Stimulated activated CD8-positive, alpha-beta memory T cell treated with anti-CD3 and anti-CD28 coated beads, Interleukin-2, amount 100 ng/mL, for 48 hours (primary cell): ENCODE results near the gene ZSWIM4.
A peak's percentile ranks its signal among the peaks of the same experiment; 100 is the strongest.

ENCODE experiments used
- DNase-seq, 2 donors: peaks; one replicate each; pipeline ENCODE4 v3.0.0-alpha.2; 2020; ENCODE audit warnings: low read depth in 2 of 2

The ZSWIM4 gene

GRCh38 chr19:13812544-13812943 is 17.3 kb downstream of the ZSWIM4 start:
- no peak for DNase-seq

DNA sequence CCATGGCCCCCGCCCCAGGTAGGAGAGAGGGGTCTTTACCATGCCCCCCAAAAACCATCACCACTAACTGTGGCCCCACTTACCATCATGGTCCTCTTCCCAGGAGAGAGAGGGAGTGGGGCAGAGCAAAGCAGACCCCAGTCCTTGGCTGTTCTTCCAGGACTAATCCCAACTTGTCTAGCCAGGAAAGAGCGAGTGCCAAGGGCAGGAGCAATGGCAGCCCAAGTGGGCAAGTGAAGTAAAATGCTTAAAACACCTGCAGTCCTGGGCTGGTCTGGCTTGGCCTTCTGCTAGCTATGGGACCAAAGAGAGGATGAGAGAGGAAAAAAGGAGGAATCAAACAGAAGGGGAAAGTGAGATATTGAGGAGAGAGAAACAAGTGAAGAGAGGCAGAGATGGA is 17.9 kb downstream of the ZSWIM4 start:
- no peak for DNase-seq

DNA sequence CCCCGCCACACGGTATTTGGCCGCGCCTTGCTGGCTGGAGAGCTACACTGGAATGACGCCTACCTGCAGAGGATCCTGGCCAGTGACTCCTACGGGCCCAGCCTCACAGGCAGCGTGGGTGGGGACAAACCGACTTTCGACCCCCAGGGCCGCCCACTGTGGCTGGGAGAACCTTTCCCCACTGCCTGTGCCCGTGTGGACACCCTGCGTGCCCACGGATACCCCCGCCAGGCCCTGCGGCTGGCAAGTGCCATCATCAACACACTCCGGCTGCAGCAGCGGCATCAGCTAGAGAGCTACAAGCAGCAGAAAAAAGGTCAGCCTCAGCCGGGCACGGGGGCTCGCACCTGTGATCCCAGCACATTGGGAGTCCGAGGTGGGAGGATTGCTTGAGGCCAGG is 19.3 kb downstream of the ZSWIM4 start:
- no peak for DNase-seq

GRCh38 chr19:13817018-13817614 is 21.9 kb downstream of the ZSWIM4 start:
- DNase-seq: no peak

- DNase-seq: no peak
Measured at GRCh38 chr19:13817615-13818371, 22.6 kb downstream of the ZSWIM4 start.

GRCh38 chr19:13819238-13819637 is 24.0 kb downstream of the ZSWIM4 start:
- DNase-seq: no peak

- no peak for DNase-seq
Measured at GRCh38 chr19:13821292-13821691, 26.0 kb downstream of the ZSWIM4 start.

DNA sequence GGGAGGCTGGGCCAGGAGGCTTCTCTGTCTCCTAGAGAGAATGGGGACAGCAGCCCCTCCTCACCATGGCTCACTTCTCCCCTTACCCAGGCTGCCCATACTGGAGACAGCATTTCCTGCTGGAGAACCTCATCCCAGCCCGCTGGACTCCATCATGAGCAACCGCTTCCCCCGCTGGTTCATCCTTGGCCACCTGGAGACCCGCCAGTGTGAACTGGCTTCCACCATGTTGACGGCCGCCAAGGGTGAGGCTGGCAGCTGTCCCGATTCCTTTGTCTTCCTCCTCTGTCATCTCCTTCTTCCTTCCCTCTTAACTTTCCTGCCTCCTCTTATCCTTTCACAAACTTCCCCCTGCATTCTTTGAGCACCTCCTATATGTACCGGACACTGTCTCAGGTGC is 28.0 kb downstream of the ZSWIM4 start:
- no peak for DNase-seq

- DNase-seq: no peak
Measured at GRCh38 chr19:13823901-13824300, 28.7 kb downstream of the ZSWIM4 start.

DNA sequence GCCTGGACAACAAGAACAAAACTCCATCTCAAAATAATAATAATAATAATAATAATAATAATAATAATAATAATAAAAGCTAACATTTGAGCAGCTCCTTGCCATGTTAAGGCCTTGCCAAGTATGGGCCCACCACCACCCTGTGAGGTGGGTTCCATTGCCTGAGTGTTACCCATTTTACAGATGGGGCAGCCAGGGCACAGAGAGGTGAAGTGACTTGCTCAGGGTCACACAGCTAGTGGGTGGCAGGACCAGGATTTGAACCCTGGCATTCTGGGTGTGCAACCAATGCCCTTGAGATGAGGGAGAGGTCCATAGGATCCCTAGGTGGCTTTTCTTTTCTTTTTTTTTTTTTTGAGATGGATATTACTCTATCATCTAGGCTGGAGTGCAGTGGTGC is 29.5 kb downstream of the ZSWIM4 start:
- DNase-seq: no peak

DNA sequence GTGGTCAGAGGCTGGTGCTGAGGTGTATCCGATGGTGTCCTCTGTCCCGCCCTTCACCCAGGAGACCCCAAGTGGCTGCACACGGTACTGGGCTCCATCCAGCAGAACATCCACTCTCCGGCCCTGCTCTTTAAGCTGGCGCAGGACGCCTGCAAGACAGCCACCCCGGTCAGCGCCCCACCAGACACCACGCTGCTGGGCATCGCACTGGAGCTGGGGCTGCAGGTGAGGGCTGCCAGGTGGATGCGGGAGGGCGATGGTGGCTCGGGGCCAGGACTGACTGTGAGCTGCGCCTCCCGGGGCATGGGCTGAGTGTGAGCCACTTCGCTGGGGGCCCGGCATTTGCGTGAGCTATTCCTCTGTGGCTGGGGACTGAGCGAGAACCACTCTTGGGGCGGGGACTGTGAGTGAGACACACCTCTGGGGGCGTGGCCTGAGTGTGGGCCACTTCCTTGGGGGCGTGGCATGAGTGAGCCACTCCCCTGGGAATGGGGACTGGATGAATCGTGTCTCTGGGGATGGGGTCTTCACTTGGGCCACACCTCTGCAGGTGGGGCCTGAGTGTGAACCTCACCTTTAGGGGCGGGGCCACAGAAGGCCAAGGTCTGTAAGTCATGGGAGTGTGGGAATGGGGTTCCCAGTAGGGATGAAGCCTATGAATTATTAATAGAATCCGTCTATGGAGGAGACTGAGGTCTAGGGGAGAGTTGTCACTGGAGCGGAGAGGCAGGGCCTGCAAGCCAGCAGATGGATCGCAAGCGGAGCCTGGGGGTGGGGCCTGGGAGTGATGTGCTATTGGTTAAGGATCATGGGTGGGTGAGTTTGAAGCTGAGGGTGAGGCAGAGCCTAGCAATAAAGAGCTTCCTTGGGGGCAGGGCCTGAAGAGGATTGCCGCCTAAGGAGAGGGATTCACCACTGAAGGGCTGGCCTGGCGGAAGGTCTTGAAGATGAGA is 30.5 kb downstream of the ZSWIM4 start:
- no peak for DNase-seq

DNA sequence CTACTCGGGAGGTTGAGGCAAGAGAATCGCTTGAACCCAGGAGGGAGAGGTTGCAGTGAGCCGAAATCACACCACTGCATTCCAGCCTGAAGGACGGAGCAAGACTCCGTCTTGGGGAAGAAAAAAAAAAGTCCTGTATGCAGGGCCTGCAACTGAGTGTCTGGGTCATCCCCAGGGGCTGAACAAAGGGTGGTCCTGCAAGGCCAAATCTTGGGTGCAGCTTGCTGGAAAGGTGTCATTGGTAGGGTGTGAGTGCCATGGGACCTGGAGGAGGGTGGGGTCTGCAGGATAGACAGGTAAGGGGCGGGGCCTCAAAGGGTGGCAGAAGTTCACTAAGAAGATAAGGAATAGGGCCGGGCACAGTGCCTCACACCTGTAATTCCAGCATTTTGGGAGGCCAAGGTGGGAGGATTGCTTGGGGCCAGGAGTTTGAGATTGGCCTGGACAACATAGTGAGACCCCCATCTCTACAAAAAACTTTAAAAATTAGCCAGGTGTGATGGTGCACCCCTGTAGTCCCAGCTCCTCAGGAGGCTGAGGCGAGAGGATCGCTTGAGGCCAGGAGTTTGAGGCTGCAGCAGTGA is 31.5 kb downstream of the ZSWIM4 start:
- DNase-seq: no peak

- DNase-seq: no peak
Measured at GRCh38 chr19:13827656-13828055, 32.4 kb downstream of the ZSWIM4 start.

GRCh38 chr19:13830114-13830740 is 35.0 kb downstream of the ZSWIM4 start:
- no peak for DNase-seq

DNA sequence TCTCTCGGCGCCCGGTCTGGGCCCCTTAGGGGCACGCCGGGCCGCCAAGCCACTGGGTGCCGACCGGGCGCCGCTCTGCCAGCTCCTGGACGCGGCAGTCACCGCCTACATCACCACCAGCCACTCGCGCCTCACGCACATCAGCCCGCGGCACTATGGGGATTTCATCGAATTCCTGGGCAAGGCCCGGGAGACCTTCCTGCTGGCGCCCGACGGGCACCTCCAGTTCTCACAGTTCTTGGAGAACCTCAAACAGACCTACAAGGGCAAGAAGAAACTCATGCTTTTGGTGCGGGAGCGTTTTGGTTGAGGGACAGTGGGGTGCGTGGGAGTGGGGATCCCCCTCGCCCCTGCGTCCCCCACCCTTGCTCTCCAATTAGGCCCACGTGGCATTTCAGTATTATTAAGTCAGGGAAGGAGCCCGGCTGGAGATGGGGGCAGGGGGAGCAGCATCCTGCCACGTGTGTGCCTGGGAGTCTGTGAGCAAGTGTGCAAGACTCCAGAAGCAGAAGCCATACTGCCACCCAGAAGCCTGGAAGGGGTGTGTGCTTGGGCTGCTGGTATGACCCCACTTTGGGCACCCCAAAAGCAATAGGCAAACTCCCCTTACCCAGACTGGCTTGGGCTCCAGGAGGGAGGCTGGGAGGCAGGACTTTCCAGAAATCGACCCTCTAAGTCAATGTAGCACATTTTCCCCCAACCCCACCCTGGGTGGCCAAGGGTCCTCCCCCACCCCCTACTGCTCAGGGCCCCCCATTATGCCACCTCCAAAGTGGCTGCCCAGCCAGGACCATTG is 35.7 kb downstream of the ZSWIM4 start:
- no peak for DNase-seq

GRCh38 chr19:13831537-13832467 is 36.6 kb downstream of the ZSWIM4 start:
- no peak for DNase-seq

DNA sequence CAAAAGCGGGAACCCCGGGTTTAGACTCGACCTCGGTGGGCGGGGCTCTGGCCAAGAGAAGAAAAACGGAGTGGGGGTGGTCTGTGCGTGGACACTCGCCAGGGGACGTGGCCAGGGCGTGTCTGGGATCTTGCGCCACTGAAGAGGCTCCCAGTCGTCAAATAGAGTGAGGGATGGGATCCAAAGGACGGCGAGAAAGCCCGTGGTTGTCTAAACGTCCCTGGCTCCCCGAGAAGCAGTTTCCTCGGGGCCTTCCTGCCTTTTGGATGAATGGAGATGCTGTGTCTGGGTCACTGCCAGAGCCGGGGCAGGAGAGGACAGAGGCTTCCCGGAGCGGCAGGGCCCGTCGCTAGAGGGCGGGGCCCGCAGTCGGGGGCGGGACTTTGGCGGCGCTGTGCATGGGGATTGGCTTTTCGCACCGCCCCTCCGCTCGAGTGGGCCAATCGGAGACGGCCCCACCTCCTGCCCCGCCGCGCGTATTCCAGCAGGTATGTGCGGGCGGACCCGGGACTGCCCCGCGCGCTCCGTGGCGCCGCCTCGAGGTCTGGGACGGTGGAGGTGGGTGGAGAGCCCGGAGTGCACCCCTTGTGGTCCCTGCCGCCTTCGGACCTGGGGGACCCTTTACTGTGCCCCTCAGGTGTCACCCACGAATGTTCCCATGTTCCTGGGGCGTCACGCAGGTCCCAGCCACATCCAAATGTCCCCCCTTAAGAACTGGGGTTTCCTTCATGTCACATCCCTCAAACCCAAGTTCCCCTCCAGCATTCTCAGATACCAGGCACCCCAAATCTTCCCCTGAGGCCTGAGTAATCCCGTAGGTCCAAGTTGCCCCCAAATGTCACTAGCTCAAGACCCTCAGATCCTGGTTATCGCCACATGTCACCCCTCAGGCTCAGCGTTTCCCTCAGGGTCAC is 38.3 kb downstream of the ZSWIM4 start:
- DNase-seq: peak; percentile 90 to 94

- DNase-seq: no peak
Measured at GRCh38 chr19:13834244-13835069, 39.2 kb downstream of the ZSWIM4 start.
